ENCODE results near the gene ELF5. TPM values are rescaled to one million over a fixed set of nuclear protein-coding genes. Genes with fewer than 3 reads are reported as not detected.

ELF5 gene
- total and polyA plus RNA-seq, 2 donors (not counting 1 experiment from before 2014, with no cell fraction given) = not detected

DNA sequence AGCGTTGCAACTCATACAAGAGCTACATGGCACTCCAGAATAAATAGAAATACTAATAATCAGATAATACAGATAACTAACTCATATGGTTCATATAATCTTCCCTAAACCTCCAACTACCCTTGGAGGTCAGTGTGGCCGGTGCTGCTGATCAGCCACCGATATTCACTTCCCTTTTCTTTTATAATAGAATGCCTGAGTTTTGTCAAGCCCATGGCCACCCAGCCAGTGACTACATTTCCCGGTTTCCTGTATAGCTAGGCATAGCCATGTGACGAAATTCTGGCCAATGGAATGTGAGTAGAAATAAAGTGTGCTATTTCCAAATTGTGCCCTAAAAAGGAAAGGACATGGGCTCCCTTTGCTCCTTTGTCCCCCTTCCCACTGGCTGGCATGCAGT lies 80.8 kb downstream of the ELF5 start:
- Histone ChIP-seq H3K4me3 (ENCODE audit: control extremely low read depth in 1 of 5, extremely low read depth in 1 of 5, insufficient read depth in 1 of 5, low read depth in 2 of 5, low read length in 4 of 5) (no peak overlapping the region), H4K20me1 (ENCODE audit: control insufficient read depth, insufficient read depth, low read length, poor library complexity, severe bottlenecking) (no peaks in the 10 kb centered on the region), H3K9ac (ENCODE audit: low read length) (no peak overlapping the region), H2AFZ (ENCODE audit: insufficient read depth, low read depth, low read length, poor library complexity, severe bottlenecking) (no peak overlapping the region), H3K9me3 (ENCODE audit: control extremely low read depth in 1 of 3, control insufficient read depth in 2 of 3, insufficient read depth in 1 of 3, low read length in 2 of 3) (no peaks in the 10 kb centered on the region), H3K27me3 (replicated peaks in 1 of 4; ENCODE audit: control extremely low read depth in 1 of 4, control insufficient read depth in 3 of 4, insufficient read depth in 4 of 4, low read length in 3 of 4) (no peaks in the 10 kb centered on the region), H3K36me3 (replicated peaks in 1 of 2; ENCODE audit: control extremely low read depth in 1 of 2, control insufficient read depth in 1 of 2, extremely low read depth in 1 of 2, insufficient read depth in 2 of 2, low read length in 1 of 2) (no peaks in the 10 kb centered on the region), H3K79me2 (ENCODE audit: control insufficient read depth, insufficient read depth, low read length) (peaks cover 6% of the 10 kb centered on the region), H3K27ac (ENCODE audit: low read length in 2 of 2) (no peak overlapping the region), H3K4me1 (ENCODE audit: control insufficient read depth in 2 of 2, insufficient read depth in 2 of 2, low read length in 2 of 2) (no peaks in the 10 kb centered on the region), H3K4me2 (replicated peaks; ENCODE audit: low read depth, low read length, poor library complexity, severe bottlenecking) (no peak overlapping the region)
- no peak overlapping the region for H3K4me3 Mint-ChIP-seq
- intact Hi-C loops (cut with micrococcal nuclease) = no loop called here
- ChIA-PET CTCF (interaction anchor here (1.4 kb wide), 1 partner anchor 11 kb away, joined by 3 read pairs; no protein-coding TSS in a partner anchor), POLR2A (no interaction called here)
- no peak for DNase-seq
- no peaks in the 10 kb centered on the region for H3K9me3 Mint-ChIP-seq (ENCODE audit: insufficient read depth)
- 90% methylated on average over 2 of the region's 5 CpGs for WGBS (ENCODE audit: insufficient coverage)
- H3K27me3 Mint-ChIP-seq = no peaks in the 10 kb centered on the region
- ATAC-seq (ENCODE audit: low read depth) = no peak
- H3K27ac Mint-ChIP-seq = no peak overlapping the region
- no peak for TF ChIP-seq EZH2 (IDR thresholded peaks at IDR 0.05; ENCODE audit: borderline replicate concordance, insufficient read depth, low read depth, low read length, poor library complexity, severe bottlenecking)
- TF ChIP-seq, protein P1, sequence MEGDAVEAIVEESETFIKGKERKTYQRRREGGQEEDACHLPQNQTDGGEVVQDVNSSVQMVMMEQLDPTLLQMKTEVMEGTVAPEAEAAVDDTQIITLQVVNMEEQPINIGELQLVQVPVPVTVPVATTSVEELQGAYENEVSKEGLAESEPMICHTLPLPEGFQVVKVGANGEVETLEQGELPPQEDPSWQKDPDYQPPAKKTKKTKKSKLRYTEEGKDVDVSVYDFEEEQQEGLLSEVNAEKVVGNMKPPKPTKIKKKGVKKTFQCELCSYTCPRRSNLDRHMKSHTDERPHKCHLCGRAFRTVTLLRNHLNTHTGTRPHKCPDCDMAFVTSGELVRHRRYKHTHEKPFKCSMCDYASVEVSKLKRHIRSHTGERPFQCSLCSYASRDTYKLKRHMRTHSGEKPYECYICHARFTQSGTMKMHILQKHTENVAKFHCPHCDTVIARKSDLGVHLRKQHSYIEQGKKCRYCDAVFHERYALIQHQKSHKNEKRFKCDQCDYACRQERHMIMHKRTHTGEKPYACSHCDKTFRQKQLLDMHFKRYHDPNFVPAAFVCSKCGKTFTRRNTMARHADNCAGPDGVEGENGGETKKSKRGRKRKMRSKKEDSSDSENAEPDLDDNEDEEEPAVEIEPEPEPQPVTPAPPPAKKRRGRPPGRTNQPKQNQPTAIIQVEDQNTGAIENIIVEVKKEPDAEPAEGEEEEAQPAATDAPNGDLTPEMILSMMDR (IDR thresholded peaks at IDR 0.05) = no peak
- H3K4me1 Mint-ChIP-seq = no peaks in the 10 kb centered on the region

- H3K9me3 ChIP-seq (ENCODE audit: control extremely low read depth in 1 of 3, control insufficient read depth in 2 of 3, insufficient read depth in 1 of 3, low read length in 2 of 3) = no peaks in the 10 kb centered on the region
- WGBS (ENCODE audit: insufficient coverage) = no CpG with 5 or more reads among the region's 4 CpGs
- intact Hi-C loops (cut with micrococcal nuclease) = no loop called here
- DNase-seq (no peak), ATAC-seq (ENCODE audit: low read depth) (no peak)
- POLR2A ChIA-PET = no interaction called here
- no peaks in the 10 kb centered on the region for H3K79me2 ChIP-seq (ENCODE audit: control insufficient read depth, insufficient read depth, low read length)
- TF ChIP-seq, protein P1 (IDR thresholded peaks at IDR 0.05) = no peak
- TF ChIP-seq EZH2 (IDR thresholded peaks at IDR 0.05; ENCODE audit: borderline replicate concordance, insufficient read depth, low read depth, low read length, poor library complexity, severe bottlenecking) = no peak
- H3K9ac ChIP-seq (ENCODE audit: low read length) = no peak overlapping the region
- Mint-ChIP-seq H3K27ac (no peak overlapping the region), H3K4me1 (no peaks in the 10 kb centered on the region), H3K4me3 (no peak overlapping the region), H3K27me3 (no peaks in the 10 kb centered on the region), H3K9me3 (ENCODE audit: insufficient read depth) (no peaks in the 10 kb centered on the region)
- no peak overlapping the region for H3K4me3 ChIP-seq (ENCODE audit: control extremely low read depth in 1 of 5, extremely low read depth in 1 of 5, insufficient read depth in 1 of 5, low read depth in 2 of 5, low read length in 4 of 5)
- no peaks in the 10 kb centered on the region for H3K36me3 ChIP-seq (replicated peaks in 1 of 2; ENCODE audit: control extremely low read depth in 1 of 2, control insufficient read depth in 1 of 2, extremely low read depth in 1 of 2, insufficient read depth in 2 of 2, low read length in 1 of 2)
- H3K4me1 ChIP-seq (ENCODE audit: control insufficient read depth in 2 of 2, insufficient read depth in 2 of 2, low read length in 2 of 2) = no peaks in the 10 kb centered on the region
- H2AFZ ChIP-seq (ENCODE audit: insufficient read depth, low read depth, low read length, poor library complexity, severe bottlenecking) = no peak overlapping the region
- CTCF ChIA-PET = no interaction called here
- H3K27me3 ChIP-seq (replicated peaks in 1 of 4; ENCODE audit: control extremely low read depth in 1 of 4, control insufficient read depth in 3 of 4, insufficient read depth in 4 of 4, low read length in 3 of 4) = no peaks in the 10 kb centered on the region
- no peak overlapping the region for H3K4me2 ChIP-seq (replicated peaks; ENCODE audit: low read depth, low read length, poor library complexity, severe bottlenecking)
- H3K27ac ChIP-seq (ENCODE audit: low read length in 2 of 2) = no peak overlapping the region
- H4K20me1 ChIP-seq (ENCODE audit: control insufficient read depth, insufficient read depth, low read length, poor library complexity, severe bottlenecking) = no peaks in the 10 kb centered on the region
These were observed 81.6 kb downstream of the ELF5 start for GRCh38 chr11:34431979-34432378.

Other genes with a start within 250 kb of the ELF5 start
- 4.5 and 5.9 TPM in 2 replicates for gene ABTB2, start 155.8 kb downstream of the ELF5 start, total RNA-seq
- gene ABTB2, start 155.8 kb downstream of the ELF5 start, polyA plus RNA-seq = 0.30 and 0.32 TPM in 2 replicates
- 83.2 and 88.8 TPM in 2 replicates for gene CAT, start 74.9 kb downstream of the ELF5 start, total RNA-seq
- 54.8 and 91.7 TPM in 2 replicates for gene CAT, start 74.9 kb downstream of the ELF5 start, polyA plus RNA-seq
- 0.24 TPM in 1 of 2 replicates, not detected in the other for gene EHF, start 107.3 kb upstream of the ELF5 start, total RNA-seq
- gene EHF, start 107.3 kb upstream of the ELF5 start, polyA plus RNA-seq = not detected in 2 replicates